Gastrocnemius medialis (tissue), 4 donors: ENCODE measurements around the gene NTNG1. TPM values are rescaled to one million over a fixed set of nuclear protein-coding genes. Genes with fewer than 3 reads are reported as not detected.

Source experiments
- ATAC-seq, 2 donors: fragments of 150-250 bp; one replicate each; pipeline ENCODE4 v1.9.1; 2016
- DNase-seq, 2 donors: peaks; one replicate each; pipeline ENCODE4 v3.0.0-alpha.2; 2019
- H3K27ac ChIP-seq, 4 donors: fragments of 200-600 bp; sonication (generic); 1 replicate in 1 of 4; 2 replicates in 3 of 4; pipeline ENCODE4 v1.5.1; 2016 to 2018; ENCODE audit warnings: mild to moderate bottlenecking in 2 of 4, moderate library complexity in 1 of 4
- H3K27me3 ChIP-seq, 3 donors: fragments of 200-600 bp; sonication (generic) in 2 of 3; 1 replicate in 1 of 3; 2 replicates in 2 of 3; pipeline versions ENCODE4 v1.5.1 to v1.6.0; 2016 to 2019; ENCODE audit warnings: mild to moderate bottlenecking in 1 of 3, moderate library complexity in 1 of 3
- H3K36me3 ChIP-seq, 2 donors: fragments of 200-600 bp; sonication (generic) in 1 of 2; one replicate each; pipeline ENCODE4 v1.5.1; 2017 to 2018
- H3K4me1 ChIP-seq, 2 donors: fragments of 200-600 bp; sonication (generic) in 1 of 2; one replicate each; pipeline ENCODE4 v1.5.1; 2016 to 2017; ENCODE audit warnings: mild to moderate bottlenecking in 2 of 2
- H3K4me3 ChIP-seq, 4 donors: fragments of 200-600 bp; sonication (generic) in 3 of 4; 1 replicate in 1 of 4; 2 replicates in 3 of 4; pipeline ENCODE4 v1.5.1; 2016 to 2019; ENCODE audit warnings: mild to moderate bottlenecking in 2 of 4
- H3K9me3 ChIP-seq, 3 donors: fragments of 200-600 bp; sonication (generic) in 2 of 3; 1 replicate in 1 of 3; 2 replicates in 2 of 3; pipeline ENCODE4 v1.5.1; 2016 to 2019
- CTCF ChIP-seq, 5 experiments: fragments of 450-650 bp in 3 of 5; fragments of 200-600 bp in 2 of 5; sonication (generic) in 2 of 5; IDR thresholded peaks in 4 of 5; conservative IDR thresholded peaks in 1 of 5; 1 replicate in 4 of 5; 2 replicates in 1 of 5; pipeline ENCODE4 v1.5.1; 2016 to 2019; ENCODE audit warnings: antibody characterized with exemption in 5 of 5, mild to moderate bottlenecking in 3 of 5, moderate library complexity in 3 of 5
- POLR2A ChIP-seq, 2 donors: fragments of 450-650 bp; IDR thresholded peaks; one replicate each; pipeline ENCODE4 v1.6.1; 2017; ENCODE audit warnings: antibody characterized with exemption in 2 of 2, mild to moderate bottlenecking in 2 of 2, moderate library complexity in 2 of 2
- in situ Hi-C, 4 donors: fragments of 200-750 bp; cut with MboI; loops; one replicate each; pipeline versions ENCODE4 v1.15.0 to v1.8.0; 2017; ENCODE audit warnings: low sequenced_read_pairs in 4 of 4
- intact Hi-C: fragments of 100-400 bp; cut with DNase I; formaldehyde crosslinking; loops from one replicate; pipeline ENCODE4 v1.15.1; 2023; ENCODE audit warnings: low total_unique reads
- total RNA-seq, 4 donors: library from RNA; depleted of rRNA; stranded (reverse); fragments of >200 nt; gene quantifications; one replicate each; pipeline versions ENCODE4 v1.1.0 to v1.2.3, GENCODE V29; 2016

Gene NTNG1
- total RNA-seq, 4 donors from 2014 or later = not detected

GRCh38 chr1:107183011-107183410 lies 42.2 kb downstream of the NTNG1 start:
- Histone ChIP-seq H3K4me3 (no peak overlapping the region), H3K9me3 (no peaks in the 10 kb centered on the region), H3K4me1 (no peaks in the 10 kb centered on the region), H3K36me3 (no peaks in the 10 kb centered on the region), H3K27me3 (no peaks in the 10 kb centered on the region), H3K27ac (no peak overlapping the region)
- TF ChIP-seq CTCF (IDR thresholded peaks at IDR 0.05 in 4 of 5, conservative IDR thresholded peaks at IDR 0.05 in 1 of 5) (no peak), POLR2A (IDR thresholded peaks at IDR 0.05) (no peak)
- in situ Hi-C loops (no loop called here), intact Hi-C loops (no loop called here)
- ATAC-seq (no peak), DNase-seq (no peak)

- Histone ChIP-seq H3K4me3 (no peak overlapping the region), H3K27ac (no peak overlapping the region), H3K9me3 (no peaks in the 10 kb centered on the region), H3K27me3 (no peaks in the 10 kb centered on the region), H3K4me1 (no peaks in the 10 kb centered on the region), H3K36me3 (no peaks in the 10 kb centered on the region)
- ATAC-seq (no peak), DNase-seq (no peak)
- in situ Hi-C loops (no loop called here), intact Hi-C loops (no loop called here)
- no peak for TF ChIP-seq CTCF (IDR thresholded peaks at IDR 0.05 in 4 of 5, conservative IDR thresholded peaks at IDR 0.05 in 1 of 5)
- TF ChIP-seq POLR2A (IDR thresholded peaks at IDR 0.05) = no peak
These were observed 44.0 kb downstream of the NTNG1 start for GRCh38 chr1:107184888-107185287.

GRCh38 chr1:107187399-107187798 lies 46.6 kb downstream of the NTNG1 start:
- intact Hi-C loops (no loop called here), in situ Hi-C loops (no loop called here)
- DNase-seq (no peak), ATAC-seq (no peak)
- Histone ChIP-seq H3K9me3 (no peaks in the 10 kb centered on the region), H3K4me1 (no peaks in the 10 kb centered on the region), H3K4me3 (no peak overlapping the region), H3K27me3 (no peaks in the 10 kb centered on the region), H3K27ac (no peak overlapping the region), H3K36me3 (no peaks in the 10 kb centered on the region)
- TF ChIP-seq CTCF (IDR thresholded peaks at IDR 0.05 in 4 of 5, conservative IDR thresholded peaks at IDR 0.05 in 1 of 5) (no peak), POLR2A (IDR thresholded peaks at IDR 0.05) (no peak)

GRCh38 chr1:107188160-107188559 lies 47.3 kb downstream of the NTNG1 start:
- intact Hi-C loops = no loop called here
- no peaks in the 10 kb centered on the region for H3K4me1 ChIP-seq
- H3K36me3 ChIP-seq = no peaks in the 10 kb centered on the region
- H3K27me3 ChIP-seq = no peaks in the 10 kb centered on the region
- H3K9me3 ChIP-seq = no peaks in the 10 kb centered on the region
- H3K27ac ChIP-seq = no peak overlapping the region
- TF ChIP-seq CTCF (IDR thresholded peaks at IDR 0.05 in 4 of 5, conservative IDR thresholded peaks at IDR 0.05 in 1 of 5) (no peak), POLR2A (IDR thresholded peaks at IDR 0.05) (no peak)
- no peak overlapping the region for H3K4me3 ChIP-seq
- ATAC-seq (no peak), DNase-seq (no peak)
- in situ Hi-C loops = no loop called here

GRCh38 chr1:107194380-107194779 lies 53.5 kb downstream of the NTNG1 start:
- Histone ChIP-seq H3K9me3 (no peaks in the 10 kb centered on the region), H3K36me3 (no peaks in the 10 kb centered on the region), H3K4me3 (no peak overlapping the region), H3K4me1 (no peaks in the 10 kb centered on the region), H3K27ac (no peak overlapping the region), H3K27me3 (no peaks in the 10 kb centered on the region)
- in situ Hi-C loops (no loop called here), intact Hi-C loops (no loop called here)
- TF ChIP-seq POLR2A (IDR thresholded peaks at IDR 0.05) (no peak), CTCF (IDR thresholded peaks at IDR 0.05 in 4 of 5, conservative IDR thresholded peaks at IDR 0.05 in 1 of 5) (no peak)
- DNase-seq (no peak), ATAC-seq (no peak)
